AG04450 (cell line): Measurements from ENCODE around the gene RAB7A. TPM values are rescaled to one million over a fixed set of nuclear protein-coding genes. Genes with fewer than 3 reads are reported as not detected.
"Not testable (repeated sequence)": the region's sequence is repeated elsewhere in the genome, so short reads cannot be mapped to it uniquely, and the experiment has no call there.

Source experiments
- CTCF ChIA-PET: fragments of 300-600, 350-600 bp; formaldehyde crosslinking; extraction: SDS; loops from one replicate; lab custom pipeline; 2022; ENCODE audit warnings: antibody characterized with exemption, inconsistent platforms; lab: Charles Lee
- POLR2A ChIA-PET: fragments of 350-600 bp; formaldehyde crosslinking; extraction: SDS; loops from one replicate; lab custom pipeline; 2021; ENCODE audit warnings: antibody characterized with exemption, inconsistent platforms; lab: Yijun Ruan, JAX
- DNase-seq: peaks from one replicate; pipeline ENCODE4 v3.0.0-alpha.2; 2011; ENCODE audit warnings: low read depth, low spot score
- H3K27ac ChIP-seq: one replicate; pipeline ENCODE4 v1.5.1; 2012; ENCODE audit warnings: low read depth, low read length, control low read depth
- H3K27me3 ChIP-seq: one replicate; pipeline ENCODE4 v1.6.0; 2012; ENCODE audit warnings: low read length; ENCODE audit not compliant: control insufficient read depth, insufficient read depth
- H3K4me3 ChIP-seq: 2 replicates; pipeline ENCODE4 v1.5.1; 2011; ENCODE audit warnings: mild to moderate bottlenecking, low read depth, low read length, control low read depth
- H3K9me3 ChIP-seq: 2 replicates; pipeline ENCODE4 v1.5.1; 2012; ENCODE audit warnings: low read length; ENCODE audit not compliant: control insufficient read depth, insufficient read depth
- CTCF ChIP-seq: IDR thresholded peaks from 2 replicates; pipeline ENCODE4 v1.5.1; 2011; ENCODE audit warnings: low read depth, low read length, control low read depth, inconsistent platforms
- polyA plus RNA-seq: library from polyadenylated mRNA; depleted of rRNA; stranded (reverse); fragments of >200 nt; gene quantifications from 2 replicates; pipeline ENCODE4 v1.2.3, GENCODE V29; 2011

The RAB7A gene
- polyA plus RNA-seq, 1 experiment, result 261 TPM

- no peak overlapping the region for H3K27ac ChIP-seq
- no peaks in the 10 kb centered on the region for H3K9me3 ChIP-seq
- no peak for TF ChIP-seq CTCF
- DNase-seq, result no peak
- no peak overlapping the region for H3K4me3 ChIP-seq
- ChIA-PET CTCF (interaction anchor here (0.7 to 2.5 kb wide), 2 partner anchors 22 to 326 kb away, joined by 3 to 8 read pairs; no protein-coding TSS in a partner anchor), POLR2A (interaction anchor here (0.6 kb wide), 2 partner anchors 43 to 248 kb away, joined by 3 to 4 read pairs; no protein-coding TSS in a partner anchor)
- no peaks in the 10 kb centered on the region for H3K27me3 ChIP-seq
Observed at GRCh38 chr3:128823631-128824030, 97.6 kb downstream of the RAB7A start.

GRCh38 chr3:128824132-128824850 lies 98.3 kb downstream of the RAB7A start:
- POLR2A ChIA-PET, result no interaction called here
- TF ChIP-seq CTCF, result no peak
- no peak overlapping the region for H3K27ac ChIP-seq
- H3K4me3 ChIP-seq, result no peak overlapping the region
- H3K9me3 ChIP-seq, result no peaks in the 10 kb centered on the region
- no peak for DNase-seq
- H3K27me3 ChIP-seq, result no peaks in the 10 kb centered on the region
- CTCF ChIA-PET, result interaction anchor here (2.5 kb wide), 1 partner anchor 22 kb away, joined by 8 read pairs; no protein-coding TSS in a partner anchor

- H3K27ac ChIP-seq, result no peak overlapping the region
- H3K9me3 ChIP-seq, result no peaks in the 10 kb centered on the region
- ChIA-PET CTCF (interaction anchor here (2.5 kb wide), 1 partner anchor 21 kb away, joined by 8 read pairs; no protein-coding TSS in a partner anchor), POLR2A (no interaction called here)
- H3K4me3 ChIP-seq, result no peak overlapping the region
- TF ChIP-seq CTCF, result no peak
- no peaks in the 10 kb centered on the region for H3K27me3 ChIP-seq
- DNase-seq, result no peak
Observed at GRCh38 chr3:128825117-128825725, 99.2 kb downstream of the RAB7A start.

- H3K4me3 ChIP-seq, DNase-seq, H3K27me3 ChIP-seq, CTCF ChIA-PET, H3K27ac ChIP-seq, H3K9me3 ChIP-seq: not testable (repeated sequence)
- POLR2A ChIA-PET, result interaction anchor here (0.7 kb wide), 1 partner anchor 114 kb away, joined by 3 read pairs; no protein-coding TSS in a partner anchor
Observed at GRCh38 chr3:128829087-128829486, 103.1 kb downstream of the RAB7A start.

- CTCF ChIA-PET, DNase-seq, H3K27me3 ChIP-seq, H3K4me3 ChIP-seq, H3K27ac ChIP-seq, H3K9me3 ChIP-seq: not testable (repeated sequence)
- POLR2A ChIA-PET, result interaction anchor here (0.7 kb wide), 1 partner anchor 113 kb away, joined by 3 read pairs; no protein-coding TSS in a partner anchor
Observed at GRCh38 chr3:128829925-128830625, 104.1 kb downstream of the RAB7A start.

- H3K4me3 ChIP-seq, H3K27ac ChIP-seq, CTCF ChIA-PET, H3K9me3 ChIP-seq, DNase-seq, H3K27me3 ChIP-seq, POLR2A ChIA-PET: not testable (repeated sequence)
Observed at GRCh38 chr3:128830762-128831161, 104.8 kb downstream of the RAB7A start.

GRCh38 chr3:128832979-128833378 lies 107.0 kb downstream of the RAB7A start:
- H3K9me3 ChIP-seq, H3K4me3 ChIP-seq, POLR2A ChIA-PET, DNase-seq, H3K27ac ChIP-seq, CTCF ChIA-PET, H3K27me3 ChIP-seq: not testable (repeated sequence)
